GM19239 (cell line): ENCODE measurements around the gene ADAMTS16.

Experiments
- DNase-seq: peaks from one replicate; pipeline ENCODE4 v3.0.0; 2011; ENCODE audit warnings: low spot score; ENCODE audit not compliant: insufficient read length
- FAIRE-seq: peaks from 2 replicates; lab custom pipeline; 2011; peaks lifted over from hg19 to GRCh38; lab: Jason Lieb, UNC

The ADAMTS16 gene

GRCh38 chr5:5275211-5275610, 135.1 kb downstream of the ADAMTS16 start:
- FAIRE-seq = no peak
- DNase-seq = no peak

- FAIRE-seq = no peak
- no peak for DNase-seq
Observed at GRCh38 chr5:5276430-5276829, 136.3 kb downstream of the ADAMTS16 start.

GRCh38 chr5:5276951-5277517, 136.9 kb downstream of the ADAMTS16 start:
- FAIRE-seq (no peak), DNase-seq (no peak)

GRCh38 chr5:5278201-5278814, 138.2 kb downstream of the ADAMTS16 start:
- FAIRE-seq (no peak), DNase-seq (no peak)

GRCh38 chr5:5278815-5279381, 138.8 kb downstream of the ADAMTS16 start:
- FAIRE-seq (no peak), DNase-seq (no peak)

- DNase-seq (no peak), FAIRE-seq (no peak)
Observed at GRCh38 chr5:5285906-5286305, 145.8 kb downstream of the ADAMTS16 start.

- no peak for FAIRE-seq
- DNase-seq = no peak
Observed at GRCh38 chr5:5287419-5287818, 147.3 kb downstream of the ADAMTS16 start.

- FAIRE-seq (no peak), DNase-seq (no peak)
Observed at GRCh38 chr5:5288201-5288600, 148.1 kb downstream of the ADAMTS16 start.

GRCh38 chr5:5289537-5289936, 149.4 kb downstream of the ADAMTS16 start:
- no peak for DNase-seq
- FAIRE-seq = no peak

GRCh38 chr5:5290674-5291334, 150.7 kb downstream of the ADAMTS16 start:
- no peak for DNase-seq
- no peak for FAIRE-seq

GRCh38 chr5:5291357-5291756, 151.2 kb downstream of the ADAMTS16 start:
- DNase-seq (no peak), FAIRE-seq (no peak)

- no peak for FAIRE-seq
- DNase-seq = no peak
Observed at GRCh38 chr5:5293029-5293428, 152.9 kb downstream of the ADAMTS16 start.

GRCh38 chr5:5294429-5294828, 154.3 kb downstream of the ADAMTS16 start:
- DNase-seq (no peak), FAIRE-seq (no peak)

GRCh38 chr5:5295351-5295750, 155.2 kb downstream of the ADAMTS16 start:
- no peak for DNase-seq
- no peak for FAIRE-seq

- FAIRE-seq (no peak), DNase-seq (no peak)
Observed at GRCh38 chr5:5296051-5296450, 155.9 kb downstream of the ADAMTS16 start.

- DNase-seq (no peak), FAIRE-seq (no peak)
Observed at GRCh38 chr5:5297432-5298067, 157.4 kb downstream of the ADAMTS16 start.

- FAIRE-seq (no peak), DNase-seq (no peak)
Observed at GRCh38 chr5:5298068-5298633, 158.0 kb downstream of the ADAMTS16 start.

- DNase-seq (no peak), FAIRE-seq (no peak)
Observed at GRCh38 chr5:5298841-5299541, 158.9 kb downstream of the ADAMTS16 start.

GRCh38 chr5:5301176-5301575, 161.0 kb downstream of the ADAMTS16 start:
- DNase-seq = no peak
- FAIRE-seq = no peak

GRCh38 chr5:5302201-5302600, 162.1 kb downstream of the ADAMTS16 start:
- DNase-seq (no peak), FAIRE-seq (no peak)
